RWPE1 (cell line): ENCODE measurements around the gene FURIN.

Experiments
- CTCF ChIA-PET: fragments of 350-600 bp; sonication (Branson Sonifier 250); formaldehyde crosslinking; extraction: SDS; loops from one replicate; lab custom pipeline; 2021; lab: Yijun Ruan, JAX
- POLR2A ChIA-PET: fragments of 400-600 bp; formaldehyde crosslinking; extraction: SDS; loops from one replicate; lab custom pipeline; 2020; ENCODE audit warnings: antibody characterized with exemption; ENCODE audit not compliant: low non-redundant PET; lab: Yijun Ruan, JAX
- DNase-seq: peaks from one replicate; pipeline ENCODE4 v3.0.0; 2012; ENCODE audit warnings: low spot score
- H3K27ac ChIP-seq: fragments of 450-650 bp; 2 replicates; pipeline ENCODE4 v1.5.1; 2017
- TF ChIP-seq, protein P1 (sequence below): fragments of 450-650 bp; conservative IDR thresholded peaks from 2 replicates; pipeline ENCODE4 v1.5.1; 2017; ENCODE audit warnings: low read depth, mild to moderate bottlenecking

Gene FURIN

DNA sequence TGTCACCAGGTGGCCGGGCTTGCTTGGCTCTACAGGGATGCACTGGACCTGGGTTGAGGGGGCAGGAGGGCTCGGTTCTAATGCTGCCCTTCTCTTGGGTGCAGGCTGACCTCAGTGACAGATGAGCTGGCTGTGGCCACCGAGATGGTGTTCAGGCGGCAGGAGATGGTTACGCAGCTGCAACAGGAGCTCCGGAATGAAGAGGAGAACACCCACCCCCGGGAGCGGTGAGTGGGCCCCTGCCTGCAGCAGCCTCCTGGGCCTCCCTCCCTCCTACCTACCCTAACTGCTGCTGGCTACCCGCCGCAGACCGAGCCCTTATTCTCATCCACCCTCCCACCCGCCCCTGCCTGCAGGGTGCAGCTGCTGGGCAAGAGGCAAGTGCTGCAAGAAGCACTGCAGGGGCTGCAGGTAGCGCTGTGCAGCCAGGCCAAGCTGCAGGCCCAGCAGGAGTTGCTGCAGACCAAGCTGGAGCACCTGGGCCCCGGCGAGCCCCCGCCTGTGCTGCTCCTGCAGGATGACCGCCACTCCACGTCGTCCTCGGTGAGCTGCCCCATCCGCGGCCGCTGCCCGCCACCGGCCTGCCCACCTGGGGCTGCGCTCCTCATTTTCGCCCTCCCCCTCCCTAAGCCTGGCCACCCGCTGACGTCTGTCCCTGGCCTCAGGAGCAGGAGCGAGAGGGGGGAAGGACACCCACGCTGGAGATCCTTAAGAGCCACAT is 21.5 kb downstream of the FURIN start:
- CTCF ChIA-PET = interaction anchor here (0.6 to 1.4 kb wide), 4 partner anchors 12 to 242 kb away, joined by 3 read pairs; partner anchors contain the start of gene HDDC3
- DNase-seq = no peak
- POLR2A ChIA-PET = no interaction called here
- no peak overlapping the region for H3K27ac ChIP-seq
- TF ChIP-seq, protein P1, sequence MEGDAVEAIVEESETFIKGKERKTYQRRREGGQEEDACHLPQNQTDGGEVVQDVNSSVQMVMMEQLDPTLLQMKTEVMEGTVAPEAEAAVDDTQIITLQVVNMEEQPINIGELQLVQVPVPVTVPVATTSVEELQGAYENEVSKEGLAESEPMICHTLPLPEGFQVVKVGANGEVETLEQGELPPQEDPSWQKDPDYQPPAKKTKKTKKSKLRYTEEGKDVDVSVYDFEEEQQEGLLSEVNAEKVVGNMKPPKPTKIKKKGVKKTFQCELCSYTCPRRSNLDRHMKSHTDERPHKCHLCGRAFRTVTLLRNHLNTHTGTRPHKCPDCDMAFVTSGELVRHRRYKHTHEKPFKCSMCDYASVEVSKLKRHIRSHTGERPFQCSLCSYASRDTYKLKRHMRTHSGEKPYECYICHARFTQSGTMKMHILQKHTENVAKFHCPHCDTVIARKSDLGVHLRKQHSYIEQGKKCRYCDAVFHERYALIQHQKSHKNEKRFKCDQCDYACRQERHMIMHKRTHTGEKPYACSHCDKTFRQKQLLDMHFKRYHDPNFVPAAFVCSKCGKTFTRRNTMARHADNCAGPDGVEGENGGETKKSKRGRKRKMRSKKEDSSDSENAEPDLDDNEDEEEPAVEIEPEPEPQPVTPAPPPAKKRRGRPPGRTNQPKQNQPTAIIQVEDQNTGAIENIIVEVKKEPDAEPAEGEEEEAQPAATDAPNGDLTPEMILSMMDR = no peak

DNA sequence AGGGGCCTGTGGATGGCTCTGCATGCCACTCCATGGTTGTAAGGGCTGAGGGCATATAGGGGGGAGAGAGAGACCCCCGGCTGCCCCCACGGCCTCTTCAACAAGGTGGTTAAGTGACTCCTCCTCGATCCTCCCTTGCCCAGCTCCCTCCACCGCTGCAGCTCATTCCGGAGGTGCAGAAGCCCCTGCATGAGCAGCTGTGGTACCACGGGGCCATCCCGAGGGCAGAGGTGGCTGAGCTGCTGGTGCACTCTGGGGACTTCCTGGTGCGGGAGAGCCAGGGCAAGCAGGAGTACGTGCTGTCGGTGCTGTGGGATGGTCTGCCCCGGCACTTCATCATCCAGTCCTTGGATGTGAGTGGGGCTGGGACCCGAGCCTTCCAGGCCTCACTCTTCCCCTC is 22.5 kb downstream of the FURIN start:
- no peak overlapping the region for H3K27ac ChIP-seq
- TF ChIP-seq, protein P1 = no peak
- no peak for DNase-seq
- ChIA-PET POLR2A (no interaction called here), CTCF (no interaction called here)

DNA sequence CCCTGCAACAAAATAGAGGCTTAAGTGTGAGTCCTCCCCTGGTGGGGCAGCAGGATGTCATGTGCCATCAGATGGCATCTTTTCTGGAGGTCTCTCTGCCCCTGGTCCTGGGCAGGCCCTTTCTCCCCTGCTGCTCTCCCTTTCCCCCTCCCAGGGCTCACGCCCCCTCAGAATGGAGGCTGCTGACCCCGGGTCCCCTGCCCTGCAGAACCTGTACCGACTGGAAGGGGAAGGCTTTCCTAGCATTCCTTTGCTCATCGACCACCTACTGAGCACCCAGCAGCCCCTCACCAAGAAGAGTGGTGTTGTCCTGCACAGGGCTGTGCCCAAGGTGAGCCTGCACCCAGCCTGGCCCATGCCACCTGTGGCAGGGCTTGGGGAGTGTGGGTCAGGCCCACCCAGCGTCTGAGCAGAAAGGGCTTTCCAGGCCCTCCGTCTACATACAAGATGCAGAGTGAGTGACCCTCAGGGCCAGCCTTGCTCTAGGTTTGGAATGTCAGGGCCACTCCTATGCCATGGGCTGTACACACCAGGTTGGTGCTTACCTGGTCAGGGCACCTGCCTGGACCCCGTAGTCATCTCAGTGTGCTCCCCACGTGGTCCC is 23.1 kb downstream of the FURIN start:
- CTCF ChIA-PET = no interaction called here

DNA sequence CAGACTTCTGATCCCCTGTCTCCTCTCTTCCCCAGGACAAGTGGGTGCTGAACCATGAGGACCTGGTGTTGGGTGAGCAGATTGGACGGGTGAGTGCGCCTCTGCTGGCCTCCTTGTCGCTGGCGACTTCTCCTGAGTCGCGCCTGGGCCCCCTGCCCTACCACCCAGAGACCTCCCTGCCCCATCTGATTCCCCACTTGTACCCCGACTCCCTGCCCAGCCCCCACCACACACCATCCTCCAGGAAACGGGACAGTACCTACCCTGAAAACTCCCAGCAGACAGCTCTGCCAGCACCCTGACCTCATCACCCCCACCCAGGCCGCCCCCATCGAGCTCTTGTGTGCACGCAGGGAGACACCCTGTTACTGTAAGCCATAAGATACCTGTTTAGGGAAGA is 23.6 kb downstream of the FURIN start:
- ChIA-PET CTCF (no interaction called here), POLR2A (no interaction called here)
- no peak for DNase-seq
- TF ChIP-seq, protein P1 = no peak
- no peak overlapping the region for H3K27ac ChIP-seq

More for the DNA sequence above, 23.1 kb downstream of the FURIN start:
- TF ChIP-seq, protein P1 = no peak
- H3K27ac ChIP-seq = no peak overlapping the region
- POLR2A ChIA-PET = no interaction called here
- DNase-seq = no peak

DNA sequence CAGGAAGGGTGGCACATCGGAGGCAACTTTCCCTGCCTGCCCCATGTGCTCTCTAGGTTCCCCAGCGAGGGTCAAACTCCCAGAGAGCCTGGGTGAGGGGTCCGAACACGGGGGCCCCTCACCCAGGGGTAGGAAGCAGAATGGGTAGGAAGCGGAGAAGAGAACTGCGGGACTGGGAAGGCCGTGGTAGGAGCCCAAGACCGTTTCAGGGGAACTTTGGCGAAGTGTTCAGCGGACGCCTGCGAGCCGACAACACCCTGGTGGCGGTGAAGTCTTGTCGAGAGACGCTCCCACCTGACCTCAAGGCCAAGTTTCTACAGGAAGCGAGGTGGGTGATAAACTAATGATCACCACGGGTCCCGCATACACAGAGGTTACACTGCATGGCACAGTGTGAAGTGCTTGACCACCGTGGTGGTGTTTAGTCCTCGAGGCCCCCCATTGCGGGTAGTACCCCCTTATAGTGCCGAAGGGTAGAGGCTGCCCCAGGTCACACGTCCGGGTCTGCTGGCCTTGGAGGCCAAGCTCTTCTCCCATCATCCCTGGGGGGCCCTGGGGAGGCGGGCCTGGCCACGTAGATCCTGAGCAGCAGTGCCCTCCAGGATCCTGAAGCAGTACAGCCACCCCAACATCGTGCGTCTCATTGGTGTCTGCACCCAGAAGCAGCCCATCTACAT is 24.2 kb downstream of the FURIN start:
- ChIA-PET POLR2A (no interaction called here), CTCF (no interaction called here)
- H3K27ac ChIP-seq = no peak overlapping the region
- DNase-seq = no peak
- TF ChIP-seq, protein P1 = no peak
